HG03066 (cell line): ENCODE measurements around the gene INCA1.

Experiments
- ATAC-seq: cut with Tn5 transposase; IDR thresholded peaks from one replicate; pipeline ENCODE4 v1.9.1; 2021; ENCODE audit warnings: low read depth; ENCODE audit not compliant: unreplicated experiment

The INCA1 gene

GRCh38 chr17:5014357-5014756 is 17.0 kb upstream of the INCA1 start:
- ATAC-seq = no peak

- no peak for ATAC-seq
Observed at GRCh38 chr17:5011928-5012327, 14.6 kb upstream of the INCA1 start.

- no peak for ATAC-seq
Observed at GRCh38 chr17:5003214-5003867, 6.0 kb upstream of the INCA1 start.

- ATAC-seq = no peak
Observed at GRCh38 chr17:5002121-5002788, 4.9 kb upstream of the INCA1 start.

- no peak for ATAC-seq
Observed at GRCh38 chr17:5000237-5000639, 2.9 kb upstream of the INCA1 start.

- ATAC-seq = no peak
Observed at GRCh38 chr17:4999430-5000093, 2.2 kb upstream of the INCA1 start.

GRCh38 chr17:4998732-4999429 is 1.6 kb upstream of the INCA1 start:
- no peak for ATAC-seq

GRCh38 chr17:4998027-4998731 is 857 bp upstream of the INCA1 start:
- ATAC-seq = peak; percentile 20

- ATAC-seq = no peak
Observed at GRCh38 chr17:4994081-4994595, 3.2 kb downstream of the INCA1 start.

GRCh38 chr17:4987767-4988567 is 9.4 kb downstream of the INCA1 start:
- peak; percentile 32 for ATAC-seq

- peak; percentile 80 for ATAC-seq
Observed at GRCh38 chr17:4986951-4987766, 10.2 kb downstream of the INCA1 start, which contains the start of gene CAMTA2. Gene CAMTA2 (minus strand): TSS chr17:4987675. CDS start chr17:4986222, 1,453 bp downstream.

GRCh38 chr17:4986403-4986802 is 10.9 kb downstream of the INCA1 start:
- ATAC-seq = no peak

GRCh38 chr17:4982305-4982704 is 15.0 kb downstream of the INCA1 start:
- ATAC-seq = no peak

- ATAC-seq = no peak
Observed at GRCh38 chr17:4980644-4981216, 16.6 kb downstream of the INCA1 start.

GRCh38 chr17:4978726-4979125 is 18.6 kb downstream of the INCA1 start:
- no peak for ATAC-seq

GRCh38 chr17:4974115-4974670 is 23.1 kb downstream of the INCA1 start:
- ATAC-seq = no peak

- no peak for ATAC-seq
Observed at GRCh38 chr17:4973256-4974114, 23.8 kb downstream of the INCA1 start.
